GM12878 (cell line): ENCODE data around the gene PNMT. TPM values are rescaled to one million over a fixed set of nuclear protein-coding genes. Genes with fewer than 3 reads are reported as not detected.

Experiments used
- ATAC-seq: fragments of 200-7000 bp; cut with Tn5 transposase; 3 replicates; pipeline ENCODE4 v1.9.1; 2020; ENCODE audit warnings: mild to moderate bottlenecking, moderate library complexity
- BruUV-seq: library from RNA; stranded (reverse); fragments of 400-500 nt; replicated peaks from 2 replicates; lab custom pipeline; 2021; lab: Mats Ljungman, UMichigan
- CTCF ChIA-PET: fragments of 300-600 bp; sonication (Branson Sonifier 250); formaldehyde crosslinking; extraction: SDS; loops from one replicate; lab custom pipeline; 2021; ENCODE audit warnings: inconsistent platforms; lab: Yijun Ruan, JAX
- POLR2A ChIA-PET: fragments of 350-600 bp; formaldehyde crosslinking; extraction: SDS; loops from one replicate; lab custom pipeline; 2021; ENCODE audit warnings: inconsistent platforms; lab: Charles Lee
- RAD21 ChIA-PET: fragments of 300-600 bp; sonication (Branson Sonifier 250); formaldehyde crosslinking; loops from one replicate; lab custom pipeline; 2023; ENCODE audit warnings: antibody characterized with exemption; ENCODE audit not compliant: unreplicated experiment; lab: Charles Lee
- SMC1A ChIA-PET: fragments of 300-600 bp; sonication (Branson Sonifier 250); formaldehyde crosslinking; loops from one replicate; lab custom pipeline; 2023; ENCODE audit not compliant: unreplicated experiment, uncharacterized antibody; lab: Charles Lee
- DNase-seq: peaks from one replicate; pipeline ENCODE4 v3.0.0-alpha.2; 2011; ENCODE audit warnings: low read depth, low spot score
- FAIRE-seq: peaks from 3 replicates; lab custom pipeline; 2011; peaks lifted over from hg19 to GRCh38; lab: Jason Lieb, UNC
- H2AFZ ChIP-seq: 2 replicates; pipeline ENCODE4 v1.6.0; 2011; ENCODE audit warnings: low read depth, low read length, control low read depth; ENCODE audit not compliant: control insufficient read depth
- H3K27ac ChIP-seq: 2 replicates; pipeline ENCODE4 v1.5.1; 2011; ENCODE audit warnings: control low read depth; ENCODE audit not compliant: control insufficient read depth, insufficient read depth
- H3K27me3 ChIP-seq, 2 experiments: replicated peaks in 1 of 2; 2 replicates each; pipeline versions ENCODE4 v1.6.0 to v1.6.1; 2011; ENCODE audit warnings: low read length in 1 of 2; ENCODE audit not compliant: control insufficient read depth in 2 of 2, insufficient read depth in 2 of 2
- H3K36me3 ChIP-seq, 2 experiments: 2 replicates each; pipeline ENCODE4 v1.5.1; 2011; ENCODE audit warnings: low read length in 1 of 2; ENCODE audit not compliant: control insufficient read depth in 2 of 2, insufficient read depth in 2 of 2
- H3K4me1 ChIP-seq: 2 replicates; pipeline ENCODE4 v1.6.1; 2011; ENCODE audit warnings: mild to moderate bottlenecking, low read length, moderate library complexity, mixed read lengths; ENCODE audit not compliant: control insufficient read depth, insufficient read depth
- H3K4me2 ChIP-seq: 2 replicates; pipeline ENCODE4 v1.6.0; 2011; ENCODE audit warnings: control low read depth; ENCODE audit not compliant: control insufficient read depth, insufficient read depth
- H3K4me3 ChIP-seq: fragments of 200-600 bp; sonication (generic); 2 replicates; pipeline ENCODE4 v1.5.1; 2016
- H3K79me2 ChIP-seq: 2 replicates; pipeline ENCODE4 v1.6.0; 2011; ENCODE audit warnings: low read length; ENCODE audit not compliant: control insufficient read depth, insufficient read depth
- H3K9ac ChIP-seq: 2 replicates; pipeline ENCODE4 v1.8.0; 2011; ENCODE audit warnings: low read length, control low read depth, mixed read lengths; ENCODE audit not compliant: control insufficient read depth, insufficient read depth
- H3K9me3 ChIP-seq: replicated peaks from 3 replicates; pipeline ENCODE4 v1.5.1; 2011; ENCODE audit warnings: mild to moderate bottlenecking, low read length; ENCODE audit not compliant: control insufficient read depth, insufficient read depth
- H4K20me1 ChIP-seq: 2 replicates; pipeline ENCODE4 v1.6.0; 2011; ENCODE audit not compliant: control insufficient read depth, insufficient read depth
- ETV6 ChIP-seq, 2 experiments: fragments of 450-650 bp in 1 of 2; IDR thresholded peaks in 1 of 2; conservative IDR thresholded peaks in 1 of 2; 2 replicates each; pipeline ENCODE4 v1.6.1; 2014; ENCODE audit warnings: antibody characterized with exemption in 1 of 2, borderline replicate concordance in 1 of 2, low read depth in 1 of 2, mild to moderate bottlenecking in 1 of 2, moderate library complexity in 1 of 2
- HDAC2 ChIP-seq: fragments of 200-600 bp; sonication (generic); IDR thresholded peaks from 2 replicates; pipeline ENCODE4 v1.6.1; 2017
- RUNX3 ChIP-seq: IDR thresholded peaks from 2 replicates; pipeline ENCODE4 v1.6.1; 2012; ENCODE audit warnings: low read length, inconsistent platforms
- SUZ12 ChIP-seq: fragments of 200-600 bp; sonication (generic); IDR thresholded peaks from one replicate; pipeline ENCODE4 v1.6.1; 2018; ENCODE audit warnings: antibody characterized with exemption, mild to moderate bottlenecking; ENCODE audit not compliant: unreplicated experiment
- WGBS: methylation state at CpG from one replicate; pipeline ENCODE4 v1.1.6; 2016; ENCODE audit warnings: low lambda C conversion rate; ENCODE audit not compliant: insufficient replicate concordance, insufficient coverage; ENCODE audit errors: missing lambda C conversion rate; 5-methylcytosine and 5-hydroxymethylcytosine counted together
- in situ Hi-C: fragments of 300-500 bp; cut with MboI; formaldehyde crosslinking; loops from 9 replicates; pipeline ENCODE4 v1.14.3; 2018; ENCODE audit warnings: mixed read lengths
- intact Hi-C: fragments of 100-400 bp; cut with micrococcal nuclease; formaldehyde crosslinking; loops from one replicate; pipeline ENCODE4 v1.14.2; 2022; ENCODE audit not compliant: unreplicated experiment
- polyA plus RNA-seq, 11 experiments: library from polyadenylated mRNA; depleted of rRNA in 4 of 11; unstranded in 6 of 11; stranded (reverse) in 5 of 11; fragments of >200 nt; fragmentation: Nextera tagmentation in 4 of 11; fragmentation: Illumina TruSeq in 1 of 11; extraction: Ambion mirVana in 4 of 11; extraction: Trizol in 1 of 11; gene quantifications; 1 replicate in 1 of 11; 2 replicates in 10 of 11; pipeline versions ENCODE4 v1.2.1 to v1.2.3, GENCODE V29; 2011 to 2016; ENCODE audit warnings: inconsistent platforms in 2 of 11, missing spikeins in 2 of 11, low read depth in 1 of 11
- total RNA-seq, 4 experiments: library from RNA; depleted of rRNA in 3 of 4; stranded (reverse); fragments of >200 nt in 3 of 4; fragmentation: Illumina TruSeq in 1 of 4; extraction: Trizol in 1 of 4; gene quantifications; 2 replicates each; pipeline versions ENCODE4 v1.2.1 to v1.2.3, GENCODE V29; 2013 to 2021
- TF ChIP-seq, protein P1 (sequence below): fragments of 450-650 bp; IDR thresholded peaks from 2 replicates; pipeline ENCODE4 v1.6.1; 2017; ENCODE audit warnings: mild to moderate bottlenecking, moderate library complexity

Gene PNMT
- total and polyA plus RNA-seq, 10 of the 15 experiments (the other 5 are each of a cell fraction or from before 2014, with no cell fraction given), result not detected

- Histone ChIP-seq H3K36me3 (no peaks in the 10 kb centered on the region), H3K4me3 (no peak overlapping the region), H4K20me1 (peaks cover 3% of the 10 kb centered on the region; the same call in 1 of the 2 replicates), H3K9ac (no peak overlapping the region; the same call in 1 of the 2 replicates), H3K27ac (no peak overlapping the region), H3K9me3 (no peaks in the 10 kb centered on the region), H3K4me1 (peaks cover 20% of the 10 kb centered on the region), H3K79me2 (peaks cover 29% of the 10 kb centered on the region), H3K4me2 (no peak overlapping the region), H3K27me3 (no peaks in the 10 kb centered on the region), H2AFZ (no peak overlapping the region)
- in situ Hi-C loops (no loop called here), intact Hi-C loops (loop anchor here (5.0 kb wide), 1 partner anchor 117 kb away; no protein-coding TSS in a partner anchor)
- BruUV-seq, result no TSS peak
- TF ChIP-seq RUNX3 (no peak), ETV6 (conservative IDR thresholded peaks at IDR 0.05 in 1 of 2, IDR thresholded peaks at IDR 0.05 in 1 of 2; ENCODE audit: borderline replicate concordance in 1 of 2, low read depth in 1 of 2) (no peak), HDAC2 (no peak), SUZ12 (no peak)
- TF ChIP-seq, protein P1, sequence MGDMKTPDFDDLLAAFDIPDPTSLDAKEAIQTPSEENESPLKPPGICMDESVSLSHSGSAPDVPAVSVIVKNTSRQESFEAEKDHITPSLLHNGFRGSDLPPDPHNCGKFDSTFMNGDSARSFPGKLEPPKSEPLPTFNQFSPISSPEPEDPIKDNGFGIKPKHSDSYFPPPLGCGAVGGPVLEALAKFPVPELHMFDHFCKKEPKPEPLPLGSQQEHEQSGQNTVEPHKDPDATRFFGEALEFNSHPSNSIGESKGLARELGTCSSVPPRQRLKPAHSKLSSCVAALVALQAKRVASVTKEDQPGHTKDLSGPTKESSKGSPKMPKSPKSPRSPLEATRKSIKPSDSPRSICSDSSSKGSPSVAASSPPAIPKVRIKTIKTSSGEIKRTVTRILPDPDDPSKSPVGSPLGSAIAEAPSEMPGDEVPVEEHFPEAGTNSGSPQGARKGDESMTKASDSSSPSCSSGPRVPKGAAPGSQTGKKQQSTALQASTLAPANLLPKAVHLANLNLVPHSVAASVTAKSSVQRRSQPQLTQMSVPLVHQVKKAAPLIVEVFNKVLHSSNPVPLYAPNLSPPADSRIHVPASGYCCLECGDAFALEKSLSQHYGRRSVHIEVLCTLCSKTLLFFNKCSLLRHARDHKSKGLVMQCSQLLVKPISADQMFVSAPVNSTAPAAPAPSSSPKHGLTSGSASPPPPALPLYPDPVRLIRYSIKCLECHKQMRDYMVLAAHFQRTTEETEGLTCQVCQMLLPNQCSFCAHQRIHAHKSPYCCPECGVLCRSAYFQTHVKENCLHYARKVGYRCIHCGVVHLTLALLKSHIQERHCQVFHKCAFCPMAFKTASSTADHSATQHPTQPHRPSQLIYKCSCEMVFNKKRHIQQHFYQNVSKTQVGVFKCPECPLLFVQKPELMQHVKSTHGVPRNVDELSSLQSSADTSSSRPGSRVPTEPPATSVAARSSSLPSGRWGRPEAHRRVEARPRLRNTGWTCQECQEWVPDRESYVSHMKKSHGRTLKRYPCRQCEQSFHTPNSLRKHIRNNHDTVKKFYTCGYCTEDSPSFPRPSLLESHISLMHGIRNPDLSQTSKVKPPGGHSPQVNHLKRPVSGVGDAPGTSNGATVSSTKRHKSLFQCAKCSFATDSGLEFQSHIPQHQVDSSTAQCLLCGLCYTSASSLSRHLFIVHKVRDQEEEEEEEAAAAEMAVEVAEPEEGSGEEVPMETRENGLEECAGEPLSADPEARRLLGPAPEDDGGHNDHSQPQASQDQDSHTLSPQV, result no peak
- RAD21 ChIA-PET, result no interaction called here
- WGBS, result 52% methylated on average over 7 of the region's 8 CpGs
- POLR2A ChIA-PET, result no interaction called here
- ATAC-seq (no peak), FAIRE-seq (no peak), DNase-seq (no peak)
- SMC1A ChIA-PET, result interaction anchor here (1.1 to 2.9 kb wide), 3 partner anchors 12 to 39 kb away, joined by 3 to 10 read pairs (median 10); no protein-coding TSS in a partner anchor
- CTCF ChIA-PET, result interaction anchor here (0.9 to 15.5 kb wide), 11 partner anchors 9 to 340 kb away, joined by 3 to 225 read pairs (median 4); partner anchors contain the start of genes IKZF3 and MIEN1
Measured at GRCh38 chr17:39635614-39636176, 32.6 kb upstream of the PNMT start.
